ENCODE data around the gene CST7.

DNA sequence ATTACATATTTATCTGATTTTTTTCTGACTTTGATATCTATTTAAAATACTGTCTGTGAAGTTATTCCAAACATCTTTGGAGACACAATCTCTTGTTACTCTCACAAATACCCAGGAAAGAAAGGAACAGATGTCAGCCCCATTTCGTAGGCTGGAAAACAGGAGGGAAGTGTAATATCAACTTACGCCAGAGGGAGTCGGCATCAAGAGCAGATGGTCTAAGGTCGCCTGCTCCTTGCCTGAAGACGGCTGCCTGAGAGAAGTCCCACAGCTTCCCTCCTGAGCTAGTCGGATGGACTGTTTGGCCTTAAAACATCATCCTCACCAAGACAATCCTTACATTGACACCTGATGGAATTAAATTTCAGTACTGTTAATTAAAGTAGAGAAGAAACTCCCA lies 13.4 kb downstream of the CST7 start:
- no peak for TF ChIP-seq POLR2AphosphoS5 (IDR thresholded peaks at IDR 0.05; ENCODE audit: borderline replicate concordance, low read depth, low read length)
- TF ChIP-seq EZH2 (IDR thresholded peaks at IDR 0.05): no peak
